ENCODE results near the gene SOX1.

SOX1 gene

GRCh38 chr13:112059457-112060281 lies 7.3 kb upstream of the SOX1 start:
- no peak for DNase-seq

- no peak for DNase-seq
These were observed 6.6 kb upstream of the SOX1 start for GRCh38 chr13:112060282-112060830.

GRCh38 chr13:112060899-112061366 lies 6.0 kb upstream of the SOX1 start:
- no peak for DNase-seq

GRCh38 chr13:112061367-112062061 lies 5.4 kb upstream of the SOX1 start:
- DNase-seq: no peak

GRCh38 chr13:112062072-112062567 lies 4.8 kb upstream of the SOX1 start:
- no peak for DNase-seq

- DNase-seq: no peak
These were observed 4.1 kb upstream of the SOX1 start for GRCh38 chr13:112062571-112063570.

- DNase-seq: no peak
These were observed 3.1 kb upstream of the SOX1 start for GRCh38 chr13:112063807-112064206.

- DNase-seq: no peak
These were observed 2.7 kb upstream of the SOX1 start for GRCh38 chr13:112064222-112064621.

GRCh38 chr13:112065521-112065866 lies 1.5 kb upstream of the SOX1 start:
- DNase-seq: no peak

- no peak for DNase-seq
These were observed 904 bp upstream of the SOX1 start for GRCh38 chr13:112065867-112066623.

- DNase-seq: peak; percentile 72
These were observed 335 bp upstream of the SOX1 start for GRCh38 chr13:112066624-112067004.

- DNase-seq: no peak
These were observed 1.1 kb downstream of the SOX1 start for GRCh38 chr13:112067871-112068539.

- no peak for DNase-seq
These were observed 1.7 kb downstream of the SOX1 start for GRCh38 chr13:112068540-112069060.

GRCh38 chr13:112069061-112069844 lies 2.3 kb downstream of the SOX1 start:
- no peak for DNase-seq

GRCh38 chr13:112069845-112070251 lies 2.9 kb downstream of the SOX1 start:
- no peak for DNase-seq

GRCh38 chr13:112071102-112071722 lies 4.3 kb downstream of the SOX1 start:
- no peak for DNase-seq

GRCh38 chr13:112071723-112072533 lies 5.0 kb downstream of the SOX1 start:
- DNase-seq: no peak

GRCh38 chr13:112072534-112073244 lies 5.7 kb downstream of the SOX1 start:
- peak; percentile 25 for DNase-seq

All from midbrain (tissue), 1 donor.